Duodenal mucosa (tissue), 2 donors: ENCODE results near the gene SSR1.

ENCODE experiments used
- H3K27ac ChIP-seq: one replicate; pipeline ENCODE4 v1.7.0; 2013; ENCODE audit warnings: low read depth, low read length
- H3K27me3 ChIP-seq, 2 donors: one replicate each; pipeline ENCODE4 v1.7.0; 2013; ENCODE audit warnings: low read length in 2 of 2, control low read depth in 1 of 2; ENCODE audit not compliant: insufficient read depth in 2 of 2, control insufficient read depth in 1 of 2
- H3K36me3 ChIP-seq, 2 donors: one replicate each; pipeline ENCODE4 v1.7.0; 2013; ENCODE audit warnings: low read length in 2 of 2, control low read depth in 1 of 2; ENCODE audit not compliant: insufficient read depth in 2 of 2, control insufficient read depth in 1 of 2
- H3K4me1 ChIP-seq, 2 donors: one replicate each; pipeline ENCODE4 v1.7.0; 2013; ENCODE audit warnings: low read length in 2 of 2, control low read depth in 1 of 2; ENCODE audit not compliant: insufficient read depth in 2 of 2, control insufficient read depth in 1 of 2
- H3K4me3 ChIP-seq, 2 donors: one replicate each; pipeline ENCODE4 v1.7.0; 2013; ENCODE audit warnings: low read length in 2 of 2, low read depth in 1 of 2
- H3K9ac ChIP-seq, 2 donors: one replicate each; pipeline ENCODE4 v1.7.0; 2013; ENCODE audit warnings: low read length in 2 of 2, low read depth in 1 of 2
- H3K9me3 ChIP-seq, 2 donors: one replicate each; pipeline ENCODE4 v1.7.0; 2013; ENCODE audit warnings: low read length in 2 of 2, control low read depth in 1 of 2; ENCODE audit not compliant: control insufficient read depth in 1 of 2

The SSR1 gene

DNA sequence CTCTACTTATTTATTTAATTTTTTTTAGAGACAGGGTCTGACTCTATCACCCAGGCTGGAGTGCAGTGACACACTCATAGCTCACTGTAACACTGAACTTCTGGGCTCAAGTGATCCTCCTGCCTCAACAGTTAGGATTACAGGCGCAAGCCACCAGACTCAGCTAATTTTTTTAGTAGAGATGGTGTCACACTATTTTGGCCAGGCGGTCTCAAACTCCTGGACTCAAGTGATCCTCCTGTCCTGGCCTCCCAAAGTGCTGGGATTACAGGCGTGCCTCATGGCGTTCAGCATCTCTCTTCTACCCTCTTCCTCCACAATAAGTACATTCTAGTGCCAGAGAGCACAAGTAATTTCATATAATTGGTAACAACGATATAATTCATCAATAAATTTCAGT is 5.5 kb downstream of the SSR1 start:
- Histone ChIP-seq H3K27ac (no peak overlapping the region), H3K9ac (no peak overlapping the region), H3K36me3 (peaks cover 12 to 59% of the 10 kb centered on the region in 2 donors), H3K9me3 (no peaks in the 10 kb centered on the region), H3K4me3 (no peak overlapping the region), H3K27me3 (no peaks in the 10 kb centered on the region), H3K4me1 (peaks cover 12 to 13% of the 10 kb centered on the region in 2 donors)

DNA sequence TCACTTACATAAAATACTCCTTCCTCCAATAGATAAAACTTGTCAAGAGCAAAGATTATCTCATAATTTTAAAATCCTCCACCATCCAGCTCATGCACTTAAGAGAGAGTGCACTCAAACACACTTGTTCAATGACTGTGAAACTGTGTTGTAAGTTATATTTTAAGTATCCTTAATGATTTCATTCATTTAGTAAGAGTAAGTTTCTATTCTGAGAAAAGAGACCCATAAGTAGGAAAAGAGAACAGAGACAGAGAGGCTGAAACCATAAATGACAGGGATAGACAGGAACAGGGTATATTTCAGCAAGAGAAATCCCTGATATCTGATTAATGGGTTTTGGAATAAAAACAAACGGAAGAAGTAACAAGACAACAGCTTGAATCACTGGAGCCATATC is 8.2 kb downstream of the SSR1 start:
- no peak overlapping the region for H3K27ac ChIP-seq
- H3K9ac ChIP-seq, result no peak overlapping the region
- no peaks in the 10 kb centered on the region for H3K9me3 ChIP-seq
- H3K36me3 ChIP-seq, result peaks cover 28 to 85% of the 10 kb centered on the region in 2 donors
- H3K27me3 ChIP-seq, result no peaks in the 10 kb centered on the region
- H3K4me3 ChIP-seq, result no peak overlapping the region
- H3K4me1 ChIP-seq, result peaks cover 0 to 3% of the 10 kb centered on the region in 2 donors

DNA sequence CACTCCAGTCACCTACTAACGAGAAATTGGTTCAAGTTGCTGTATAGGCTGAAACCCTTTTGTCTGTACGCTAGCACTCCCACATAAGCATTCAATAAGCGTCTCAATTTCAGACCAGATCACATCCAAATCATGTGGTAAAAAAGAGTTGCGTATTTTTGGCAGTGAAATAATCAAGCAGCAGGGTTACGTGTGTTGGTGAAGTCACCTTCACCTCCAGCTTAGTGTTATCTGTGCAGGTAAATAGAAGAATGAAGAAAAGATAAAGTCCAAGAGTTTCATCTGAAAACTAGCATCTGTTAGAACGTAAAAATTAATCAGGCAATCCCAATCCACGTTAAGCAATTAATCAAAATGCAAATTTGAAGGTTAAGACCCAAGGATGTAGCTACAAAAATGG is 11.3 kb downstream of the SSR1 start:
- Histone ChIP-seq H3K27ac (no peak overlapping the region), H3K36me3 (peaks cover 43 to 86% of the 10 kb centered on the region in 2 donors), H3K9me3 (no peaks in the 10 kb centered on the region), H3K4me3 (no peak overlapping the region), H3K9ac (no peak overlapping the region), H3K4me1 (no peaks in the 10 kb centered on the region), H3K27me3 (no peaks in the 10 kb centered on the region)

DNA sequence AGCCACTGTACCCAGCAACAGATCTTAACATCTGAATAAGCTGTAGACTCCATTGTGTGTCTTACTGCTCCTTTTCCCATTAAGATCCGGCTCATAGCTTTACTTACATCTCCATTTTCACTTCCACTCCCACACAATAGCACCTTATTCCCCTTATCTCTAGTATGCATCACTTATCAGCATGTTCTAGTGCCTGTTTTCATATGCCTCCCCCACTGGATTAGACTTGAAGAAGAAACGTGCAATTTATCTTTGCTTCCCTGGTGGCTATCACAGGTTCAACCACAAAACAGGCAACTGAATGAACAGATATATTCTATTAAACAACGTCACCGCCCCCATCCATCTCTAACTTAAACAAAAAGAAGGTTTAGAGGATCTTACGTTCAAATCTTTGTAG is 12.1 kb downstream of the SSR1 start:
- Histone ChIP-seq H3K9ac (no peak overlapping the region), H3K36me3 (peaks cover 47 to 92% of the 10 kb centered on the region in 2 donors), H3K4me3 (no peak overlapping the region), H3K4me1 (no peaks in the 10 kb centered on the region), H3K9me3 (no peaks in the 10 kb centered on the region), H3K27me3 (no peaks in the 10 kb centered on the region), H3K27ac (no peak overlapping the region)

DNA sequence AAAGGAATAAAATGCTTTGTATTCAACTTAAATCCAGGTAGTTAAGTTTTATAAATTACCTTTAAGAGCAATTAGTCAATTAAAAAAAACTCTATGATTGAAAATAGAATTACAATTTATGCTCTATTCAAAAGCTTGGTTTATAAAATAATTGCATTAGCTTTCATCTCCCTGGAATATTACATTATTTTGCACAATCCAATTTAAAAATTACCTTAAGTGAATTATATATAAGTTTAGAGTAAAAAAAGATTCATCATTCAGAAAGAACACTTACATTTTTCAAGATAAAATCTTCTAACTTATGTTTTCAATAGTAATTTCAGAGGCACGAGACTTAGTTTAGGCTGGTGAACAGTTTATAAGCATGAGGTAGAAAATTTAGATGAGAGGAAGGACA is 14.9 kb downstream of the SSR1 start:
- Histone ChIP-seq H3K4me3 (no peak overlapping the region), H3K27me3 (no peaks in the 10 kb centered on the region), H3K4me1 (no peaks in the 10 kb centered on the region), H3K9ac (no peak overlapping the region), H3K36me3 (peaks cover 44 to 90% of the 10 kb centered on the region in 2 donors), H3K27ac (no peak overlapping the region), H3K9me3 (no peaks in the 10 kb centered on the region)

DNA sequence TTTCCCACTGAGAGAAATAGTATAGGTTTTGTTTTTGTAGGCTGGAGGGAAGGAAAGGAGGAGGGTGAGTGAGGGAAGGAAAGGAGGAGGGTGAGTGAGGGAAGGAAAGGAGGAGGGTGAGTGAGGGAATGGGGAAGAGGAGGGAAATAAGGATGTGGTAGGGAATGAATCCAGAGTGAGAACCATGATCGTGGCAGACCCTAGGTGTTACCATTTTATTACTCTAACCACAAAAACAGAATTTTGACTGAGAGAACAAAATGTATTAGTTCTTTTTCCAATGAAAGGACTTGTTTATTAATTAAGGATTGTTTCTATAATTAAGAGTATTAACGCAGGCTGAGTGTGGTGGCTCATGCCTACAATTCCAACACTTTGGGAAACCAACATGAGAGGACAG is 16.4 kb downstream of the SSR1 start:
- H3K4me3 ChIP-seq, result no peak overlapping the region
- H3K36me3 ChIP-seq, result peaks cover 50 to 91% of the 10 kb centered on the region in 2 donors

DNA sequence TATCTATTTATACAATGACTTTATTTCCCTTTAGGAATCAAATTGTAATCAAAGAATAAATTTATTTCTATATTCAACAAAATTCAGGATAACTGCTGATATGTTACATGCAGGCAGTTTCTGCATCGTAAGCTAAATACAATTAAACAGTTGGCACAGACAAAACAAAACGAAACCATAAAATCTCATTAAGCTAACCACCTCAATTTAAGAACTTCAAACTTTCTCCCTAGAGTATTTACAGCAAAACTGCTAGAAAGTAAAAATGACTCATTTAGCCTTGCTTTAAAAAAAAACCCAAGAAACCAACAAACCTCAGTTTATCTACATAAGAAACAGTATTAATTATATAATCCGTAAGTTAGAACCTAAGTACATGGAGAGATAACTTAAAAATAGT is 17.1 kb downstream of the SSR1 start:
- Histone ChIP-seq H3K4me3 (no peak overlapping the region), H3K4me1 (no peaks in the 10 kb centered on the region), H3K27ac (no peak overlapping the region), H3K27me3 (no peaks in the 10 kb centered on the region), H3K9ac (no peak overlapping the region), H3K36me3 (peaks cover 43 to 91% of the 10 kb centered on the region in 2 donors), H3K9me3 (no peaks in the 10 kb centered on the region)

More for the DNA sequence above, 16.4 kb downstream of the SSR1 start:
- Histone ChIP-seq H3K9me3 (no peaks in the 10 kb centered on the region), H3K4me1 (no peaks in the 10 kb centered on the region), H3K9ac (no peak overlapping the region), H3K27ac (no peak overlapping the region), H3K27me3 (no peaks in the 10 kb centered on the region)

DNA sequence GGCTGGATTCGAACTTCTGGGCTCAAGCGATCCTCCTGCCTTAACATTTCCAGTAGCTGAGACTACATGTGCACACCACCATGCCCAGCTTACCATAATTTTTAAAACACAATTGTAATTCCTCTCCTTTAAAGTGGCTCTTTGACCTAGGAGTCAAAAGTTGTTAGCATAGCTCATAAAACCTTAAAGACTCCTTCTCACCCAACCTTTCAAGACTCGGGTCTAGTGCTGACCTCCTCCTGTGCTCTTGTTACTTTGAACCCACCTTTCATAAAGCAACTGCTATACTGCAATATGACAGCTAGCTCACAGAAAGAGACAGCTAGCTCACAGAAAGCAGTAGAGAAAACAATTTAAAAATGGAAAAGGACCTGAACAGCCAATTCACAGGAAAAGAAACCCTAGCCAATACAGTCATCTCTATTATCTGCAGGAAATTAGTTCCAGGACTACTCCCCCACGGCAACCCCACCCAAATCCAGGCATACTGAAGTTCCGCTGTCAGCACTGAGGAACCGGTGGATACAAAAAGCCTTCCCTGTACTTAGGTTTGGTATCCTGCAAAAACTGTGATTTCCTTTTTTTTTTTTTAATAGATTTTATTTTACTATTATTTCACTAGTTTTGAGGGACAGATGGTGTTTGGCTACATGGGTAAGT is 20.3 kb downstream of the SSR1 start:
- Histone ChIP-seq H3K4me3 (no peak overlapping the region), H3K36me3 (peaks cover 30 to 83% of the 10 kb centered on the region in 2 donors), H3K27me3 (no peaks in the 10 kb centered on the region), H3K27ac (no peak overlapping the region), H3K9ac (no peak overlapping the region), H3K4me1 (no peaks in the 10 kb centered on the region), H3K9me3 (no peaks in the 10 kb centered on the region)

DNA sequence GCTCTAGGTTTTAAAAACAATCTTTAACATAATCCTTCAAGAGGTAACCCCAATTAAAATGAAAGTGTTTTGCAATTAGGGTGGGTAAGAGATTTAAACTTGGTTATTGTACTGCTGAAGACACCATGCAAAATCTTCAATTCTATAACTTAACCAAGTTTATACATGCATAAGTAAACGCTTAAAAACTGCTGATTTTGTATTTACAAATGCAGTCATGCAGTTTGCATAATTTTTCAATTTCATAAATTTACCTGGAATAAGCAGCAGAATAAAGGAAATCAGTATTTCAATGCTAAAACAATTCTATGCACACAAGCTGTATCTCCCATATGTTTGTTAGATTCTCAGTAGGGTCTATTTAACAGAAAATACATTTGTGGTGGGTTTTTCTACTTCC is 22.9 kb downstream of the SSR1 start:
- H3K4me3 ChIP-seq, result no peak overlapping the region
- H3K36me3 ChIP-seq, result peaks cover 17 to 80% of the 10 kb centered on the region in 2 donors
- H3K27ac ChIP-seq, result no peak overlapping the region
- H3K4me1 ChIP-seq, result no peaks in the 10 kb centered on the region
- no peaks in the 10 kb centered on the region for H3K9me3 ChIP-seq
- H3K27me3 ChIP-seq, result no peaks in the 10 kb centered on the region
- H3K9ac ChIP-seq, result no peak overlapping the region

DNA sequence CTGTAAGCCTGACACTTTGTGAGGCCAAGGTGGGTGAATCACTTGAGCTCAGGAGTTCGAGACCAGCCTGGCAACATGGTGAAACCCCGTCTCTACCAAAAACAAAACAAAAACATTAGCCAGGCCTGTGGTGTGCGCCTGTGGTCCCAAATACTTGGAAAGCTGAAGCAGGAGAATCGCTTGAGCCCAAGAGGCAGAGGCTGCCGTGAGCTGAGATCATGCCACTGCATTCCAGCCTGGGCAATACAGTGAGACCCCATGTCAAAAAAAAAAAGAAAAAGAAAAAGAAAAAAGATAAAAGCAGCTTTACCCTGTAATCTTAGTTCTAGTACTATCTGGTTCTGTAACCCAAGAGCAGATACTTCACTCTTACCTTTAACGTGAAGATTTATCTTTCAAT is 27.6 kb downstream of the SSR1 start:
- Histone ChIP-seq H3K9me3 (no peaks in the 10 kb centered on the region), H3K36me3 (peaks cover 6 to 49% of the 10 kb centered on the region in 2 donors), H3K4me3 (no peak overlapping the region), H3K9ac (no peak overlapping the region), H3K4me1 (no peaks in the 10 kb centered on the region), H3K27me3 (no peaks in the 10 kb centered on the region), H3K27ac (no peak overlapping the region)
